Stimulated activated CD4-positive, alpha-beta T cell treated with anti-CD3 and anti-CD28 coated beads, Interleukin-2, amount 100 ng/mL, for 24 hours (primary cell): ENCODE data around the gene CCND1.
"Not testable (repeated sequence)": the region's sequence is repeated elsewhere in the genome, so short reads cannot be mapped to it uniquely, and the experiment has no call there.

Experiments used
- DNase-seq, 2 donors: peaks; one replicate each; pipeline ENCODE4 v3.0.0-alpha.2; 2020

CCND1 gene

DNA sequence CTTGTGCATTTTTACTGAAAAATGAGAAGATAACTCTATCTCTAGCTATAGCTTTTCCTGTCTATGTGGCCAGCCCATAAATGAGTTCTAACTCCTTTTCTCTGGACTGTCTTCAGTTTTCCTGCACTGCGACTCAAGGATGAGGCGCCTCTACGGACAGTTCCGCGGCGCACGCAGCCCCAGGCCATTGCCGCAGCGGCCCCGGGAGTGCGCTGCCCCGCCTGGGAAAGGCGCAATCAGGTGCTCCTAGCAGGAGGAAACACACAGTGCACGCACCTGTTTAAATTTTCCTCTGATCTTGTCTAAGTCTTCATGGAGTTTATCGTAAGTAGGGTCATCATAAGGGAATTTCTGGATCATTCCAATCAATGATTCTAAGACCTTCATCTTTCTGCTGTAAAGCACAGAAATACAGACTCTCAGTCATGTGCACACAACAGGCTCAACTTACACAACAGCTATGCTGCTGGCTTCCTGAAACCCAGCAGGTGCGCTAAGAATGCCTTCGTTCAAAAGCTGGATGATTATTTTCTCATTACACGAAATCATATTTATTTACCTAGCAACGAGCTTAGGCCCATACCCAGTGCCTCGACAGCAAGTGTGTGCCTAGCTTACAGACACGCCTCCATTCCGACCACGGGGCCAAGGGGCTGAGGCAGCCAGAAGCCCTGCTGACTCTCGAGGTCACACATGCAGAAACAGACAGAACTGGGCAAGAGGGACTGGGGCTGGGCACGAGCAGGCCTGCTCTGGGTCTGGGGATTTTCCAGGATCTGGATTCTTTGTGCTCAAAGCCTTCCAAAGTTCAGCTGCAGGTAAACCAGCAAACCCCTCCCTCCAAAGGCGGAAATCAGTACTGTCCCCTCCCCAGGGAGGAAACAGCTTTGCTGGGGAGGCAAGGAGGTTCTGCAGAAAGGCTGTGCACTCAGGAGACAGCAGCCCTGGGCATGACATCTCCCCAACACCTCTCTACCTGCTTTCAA lies 27.0 kb downstream of the CCND1 start:
- no peak for DNase-seq

DNA sequence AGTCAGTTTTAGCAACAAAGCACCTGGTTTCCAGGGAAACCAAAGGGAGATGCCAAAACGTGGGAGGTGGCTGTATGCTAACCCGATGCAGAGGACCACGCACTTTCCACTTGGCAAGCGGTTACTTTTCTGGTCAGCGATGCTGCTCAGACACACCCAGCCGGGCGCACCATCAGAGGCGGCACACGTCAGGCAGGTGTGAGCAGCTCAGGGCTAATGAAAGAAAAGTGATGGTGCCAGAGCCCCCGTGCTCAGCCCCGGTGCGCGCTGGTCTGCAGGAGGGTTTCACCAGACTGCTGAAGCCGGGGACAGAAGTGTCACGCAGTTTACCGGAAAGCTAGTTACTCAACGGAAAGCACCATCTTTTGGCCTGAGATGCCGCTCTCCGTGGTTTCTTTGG lies 28.5 kb downstream of the CCND1 start:
- no peak for DNase-seq

DNA sequence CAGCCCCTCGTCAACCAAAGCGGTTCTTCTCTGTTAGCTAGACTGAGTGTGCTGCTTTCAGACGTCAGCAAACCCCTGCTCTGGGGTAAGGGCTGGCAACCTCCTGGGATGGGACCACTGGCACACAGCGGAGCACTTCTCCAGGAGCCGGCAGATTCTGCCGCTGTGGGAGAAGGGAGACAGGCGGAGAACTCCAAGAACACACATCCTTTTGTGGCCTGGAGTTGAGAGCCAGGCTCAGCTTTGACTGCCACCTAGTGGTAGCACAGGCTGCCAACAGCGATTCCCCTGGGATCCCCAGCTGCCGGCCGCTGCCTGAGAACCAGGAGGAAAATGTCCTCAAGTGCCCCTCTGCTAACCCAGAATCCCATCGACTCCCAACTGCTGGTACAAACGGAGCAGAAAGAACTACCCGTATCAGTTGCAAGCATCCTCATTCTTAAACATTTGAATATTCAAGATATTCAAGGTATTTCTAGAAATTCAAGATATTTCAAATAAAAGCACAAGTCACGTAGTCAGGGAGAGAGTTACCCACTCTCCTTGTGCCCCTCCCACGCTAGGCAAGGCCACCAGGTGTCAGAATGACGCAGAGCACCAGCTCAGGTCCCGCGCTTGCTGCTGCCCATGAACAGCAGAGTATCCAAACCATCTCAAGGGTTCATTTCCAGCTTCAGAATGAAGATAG lies 29.3 kb downstream of the CCND1 start:
- peak; percentile 67 to 71 for DNase-seq

DNA sequence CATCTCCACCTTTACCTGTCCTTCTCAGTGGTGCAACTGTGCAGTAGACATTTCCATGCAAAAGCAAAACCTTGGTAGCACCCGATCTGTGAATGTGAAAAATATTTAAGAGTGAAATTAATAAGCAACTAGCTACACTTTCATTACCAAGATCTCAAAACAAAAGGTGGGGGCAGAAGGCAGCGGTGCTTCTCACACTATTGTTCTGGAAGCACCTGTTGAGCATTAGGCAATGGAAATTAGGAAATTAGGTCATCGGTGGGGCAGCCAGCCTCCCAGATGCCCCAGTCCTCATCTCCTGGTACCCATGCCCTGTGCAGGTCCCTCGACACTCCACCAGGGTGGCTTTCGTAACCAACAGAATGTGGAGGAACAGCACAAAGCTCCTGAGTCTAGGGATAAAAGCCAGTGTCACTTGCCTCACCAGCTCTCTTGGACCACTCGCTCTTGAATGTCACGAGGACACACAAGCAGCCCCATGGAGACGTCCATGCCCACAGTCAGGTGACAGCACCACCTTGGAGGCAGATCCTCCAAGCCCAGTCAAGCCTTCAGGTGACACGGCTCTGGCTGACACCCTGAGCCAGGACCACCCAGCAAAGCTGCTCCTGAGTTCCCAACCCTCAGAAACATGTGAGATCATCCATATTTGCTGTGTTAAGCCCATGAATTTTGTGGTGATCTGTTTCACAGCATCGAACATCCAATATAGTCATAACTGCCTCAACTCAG lies 30.9 kb downstream of the CCND1 start:
- no peak for DNase-seq

DNA sequence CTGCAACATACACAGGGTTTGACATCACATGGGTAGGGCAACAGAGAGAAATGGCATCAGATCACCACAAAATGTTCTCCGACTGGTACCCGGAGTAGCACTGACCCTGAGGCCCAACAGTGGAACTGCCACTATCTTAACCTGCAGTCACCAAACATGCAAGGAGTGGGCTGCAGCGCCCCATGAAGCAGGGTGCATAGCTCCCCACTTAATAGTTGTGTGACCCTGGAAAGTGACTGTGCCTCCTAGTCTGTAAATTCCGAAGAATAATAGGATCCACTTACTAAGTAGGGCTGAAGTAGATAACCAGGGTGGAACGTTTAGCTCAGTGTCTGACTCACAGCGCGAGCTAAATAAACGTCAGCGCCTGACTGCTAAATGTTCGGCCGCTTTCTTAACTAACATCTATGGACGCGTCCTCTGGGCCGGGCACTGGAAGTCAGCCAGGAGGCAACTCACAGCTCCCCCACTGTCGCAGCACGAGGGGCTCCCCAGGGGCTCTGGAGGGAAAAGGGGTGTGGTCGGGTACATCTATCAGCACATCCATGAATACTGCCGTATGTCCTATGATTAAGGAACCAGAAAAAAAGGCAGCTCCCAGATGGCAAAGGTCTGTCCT lies 33.4 kb downstream of the CCND1 start:
- peak; percentile 15 to 40 for DNase-seq

DNA sequence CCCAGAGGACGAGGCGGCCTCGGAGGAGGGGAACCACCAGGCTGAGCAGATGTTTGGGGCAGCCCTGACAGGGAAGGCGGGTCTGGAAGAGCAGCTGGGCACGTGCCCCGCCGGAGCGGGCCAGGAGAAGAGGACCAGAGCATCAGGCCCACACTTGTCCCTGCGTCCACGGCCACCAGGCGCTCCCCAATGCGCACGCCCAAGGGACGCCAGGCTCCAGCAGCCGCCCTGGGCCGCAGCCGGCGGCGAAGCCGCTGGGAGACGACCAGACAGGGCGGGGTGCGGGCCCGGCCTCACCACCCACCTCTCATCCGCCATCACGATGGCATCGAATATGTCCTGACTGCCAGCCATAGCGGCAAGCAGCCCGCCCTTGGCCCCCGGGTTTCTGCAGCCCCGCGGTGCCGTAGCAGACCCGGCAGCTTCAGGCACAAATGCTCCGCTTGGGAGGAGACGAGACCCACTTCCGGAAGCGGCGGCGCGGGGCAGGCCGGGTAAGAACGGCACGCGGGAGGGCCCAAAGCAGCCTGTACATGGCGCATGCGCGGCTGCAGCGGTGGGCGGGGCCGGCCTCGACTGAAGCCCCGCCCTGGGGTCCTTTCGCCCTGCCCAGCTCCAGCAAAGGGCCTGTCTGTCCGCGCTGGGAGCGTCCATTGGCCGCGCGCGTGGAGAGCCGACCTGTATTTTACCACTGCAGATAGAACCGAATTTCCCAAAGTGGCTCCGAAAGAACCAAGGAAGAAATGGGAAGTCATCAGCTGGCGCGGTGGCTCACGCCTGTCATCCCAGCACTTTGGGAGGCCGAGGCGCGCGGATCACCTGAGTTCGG lies 34.1 kb downstream of the CCND1 start, which contains the start of gene LTO1:
Gene LTO1 (minus strand): TSS at position 468 of the 829 bp plus-strand sequence. CDS start 114 bp downstream, at position 354.
- DNase-seq = peak; percentile 96 to 97

DNA sequence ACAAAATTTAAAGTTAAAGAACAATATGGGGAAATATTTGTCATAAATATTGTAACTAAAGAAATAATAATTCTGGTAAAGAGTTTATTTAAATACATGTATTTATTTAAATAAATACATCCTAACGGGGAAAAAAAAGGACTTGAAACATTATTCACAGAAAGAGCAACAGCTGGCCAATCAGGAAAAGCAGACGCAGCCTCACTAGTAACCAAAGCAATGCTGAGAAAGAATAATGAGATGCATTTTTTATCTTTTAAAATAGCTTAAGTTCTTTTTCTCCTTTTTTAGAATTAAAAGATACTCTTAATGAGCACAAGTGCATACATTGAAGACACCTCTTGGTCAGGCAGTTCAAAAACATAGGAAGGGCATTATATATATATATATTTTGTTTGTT lies 36.8 kb downstream of the CCND1 start:
- DNase-seq = no peak

DNA sequence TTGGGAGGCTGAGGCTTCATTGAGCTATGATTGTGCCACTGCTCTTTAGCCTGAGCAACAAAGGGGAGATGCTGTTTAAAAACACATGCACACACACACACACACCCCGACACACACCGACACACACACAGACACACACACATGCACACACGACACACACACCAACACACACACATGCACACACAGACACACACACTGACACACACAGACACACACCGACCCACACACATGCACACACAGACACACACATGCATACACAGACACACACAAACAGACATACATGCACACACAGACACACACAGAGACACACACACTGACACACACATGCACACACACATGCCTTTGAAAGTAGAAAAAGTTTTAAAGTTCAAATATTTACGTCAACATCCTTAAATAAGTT lies 39.7 kb downstream of the CCND1 start:
- no peak for DNase-seq

DNA sequence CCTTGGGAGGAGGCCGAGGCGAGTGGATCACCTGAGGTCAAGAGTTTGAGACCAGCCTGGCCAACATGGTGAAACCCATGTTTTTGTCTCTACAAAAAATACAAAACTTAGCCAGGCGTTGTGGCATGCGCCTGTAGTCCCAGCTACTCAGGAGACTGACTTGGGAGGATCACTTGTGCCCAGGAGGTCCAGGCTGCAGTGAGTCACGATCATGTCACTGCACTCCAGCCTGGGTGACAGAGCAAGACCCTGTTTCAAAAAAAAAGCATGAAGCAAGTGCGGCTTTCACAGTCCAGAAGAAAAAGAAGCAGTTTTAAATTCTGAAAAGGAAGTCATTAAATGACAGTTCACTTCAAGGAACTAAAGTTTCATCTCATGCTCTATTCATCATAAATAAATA lies 41.3 kb downstream of the CCND1 start:
- DNase-seq = no peak

DNA sequence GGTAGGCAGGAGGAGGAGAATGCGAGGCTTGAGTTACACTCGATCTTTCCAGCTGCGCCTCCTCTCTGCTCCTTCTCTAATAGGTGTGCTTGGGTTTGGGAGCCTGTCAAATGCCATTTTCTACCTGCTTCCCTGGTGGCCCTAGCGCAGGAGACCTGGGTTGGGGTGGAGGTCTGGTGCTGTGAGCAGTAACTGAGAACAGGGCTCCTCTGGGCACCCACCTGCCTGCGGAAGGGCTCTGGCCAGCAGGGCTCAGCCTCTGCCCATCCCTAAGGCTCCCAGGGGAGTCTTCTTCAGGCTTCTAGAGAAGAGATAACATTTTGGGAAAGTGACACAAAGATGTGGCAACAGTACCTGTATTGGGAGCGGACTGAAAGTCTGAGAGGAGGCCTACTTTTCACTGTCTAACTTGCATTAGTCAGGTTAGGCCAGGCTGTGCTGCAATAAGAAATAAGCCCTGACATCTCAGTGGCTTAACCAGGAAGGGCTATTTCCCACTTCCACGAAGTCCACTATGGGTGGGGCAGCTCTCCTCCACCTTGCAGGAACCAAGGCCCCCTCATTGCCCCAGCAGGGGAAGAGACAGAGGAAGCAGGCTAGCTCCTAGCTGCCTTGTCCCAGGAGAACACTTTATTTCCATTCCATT lies 41.8 kb downstream of the CCND1 start:
- no peak for DNase-seq

DNA sequence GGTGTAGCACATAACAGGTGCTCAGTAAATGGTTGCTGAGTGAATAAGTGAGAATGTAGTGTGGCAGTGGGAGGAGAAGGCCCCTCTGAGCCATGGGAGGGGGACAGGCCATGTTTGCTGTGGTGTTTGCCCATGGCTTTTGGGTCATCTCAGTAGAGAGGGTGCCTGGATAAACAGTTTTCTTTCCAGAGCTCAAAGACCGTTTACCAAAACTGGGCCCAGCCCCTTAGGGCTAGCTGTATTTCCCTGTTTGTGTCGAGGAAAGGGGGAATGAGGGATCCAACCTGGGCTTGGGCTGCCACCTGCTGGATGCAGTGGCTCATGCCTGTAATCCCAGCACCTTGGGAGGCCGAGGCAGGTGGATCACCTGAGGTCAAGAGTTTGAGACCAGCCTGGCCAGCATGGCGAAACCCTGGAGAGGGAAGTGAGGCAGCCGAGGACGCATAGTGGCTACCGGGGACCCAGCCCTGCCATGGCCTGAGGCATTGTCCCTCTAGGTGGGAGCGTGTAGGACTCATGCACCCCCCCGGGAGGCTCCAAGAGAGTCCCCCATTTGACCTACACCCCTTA lies 42.9 kb downstream of the CCND1 start:
- no peak for DNase-seq

DNA sequence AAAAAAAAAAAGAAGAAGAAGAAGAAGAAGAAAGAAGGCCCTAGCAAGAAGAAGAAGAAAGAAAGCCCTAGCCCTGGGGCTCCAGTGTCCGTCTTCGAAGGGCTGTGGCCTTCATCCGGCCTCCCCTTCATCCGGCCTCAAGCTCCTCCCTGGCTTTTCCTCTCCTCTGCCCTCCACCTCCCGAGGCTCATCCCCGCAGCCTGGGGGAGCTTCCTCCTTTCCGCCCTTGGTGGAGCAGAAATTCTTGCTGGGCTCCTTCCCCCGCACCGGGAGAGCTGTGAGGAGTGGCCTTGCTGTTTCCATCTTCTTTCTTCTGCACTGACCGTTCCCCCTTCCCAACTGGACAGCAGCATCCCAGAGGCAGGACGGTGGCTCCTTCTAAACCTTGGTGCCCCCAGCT lies 43.7 kb downstream of the CCND1 start:
- DNase-seq = no peak

DNA sequence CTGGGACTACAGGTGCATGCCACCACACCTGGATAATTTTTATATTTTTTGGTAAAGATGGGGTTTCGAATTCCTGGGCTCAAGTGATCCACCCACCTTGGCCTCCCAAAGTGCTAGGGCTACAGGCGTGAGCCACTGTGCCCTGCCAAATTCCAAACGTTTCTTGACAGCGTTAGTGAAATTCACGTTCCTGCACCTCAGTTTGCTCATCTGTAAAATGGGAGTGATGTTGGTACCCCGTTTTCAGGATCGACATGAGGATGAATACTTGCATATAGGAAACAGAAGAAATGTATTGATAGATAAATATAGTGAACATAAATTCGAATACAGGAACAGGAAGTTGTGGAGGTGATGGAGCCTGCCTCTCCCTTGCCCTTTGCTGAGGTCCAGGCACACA lies 44.4 kb downstream of the CCND1 start:
- DNase-seq = no peak

DNA sequence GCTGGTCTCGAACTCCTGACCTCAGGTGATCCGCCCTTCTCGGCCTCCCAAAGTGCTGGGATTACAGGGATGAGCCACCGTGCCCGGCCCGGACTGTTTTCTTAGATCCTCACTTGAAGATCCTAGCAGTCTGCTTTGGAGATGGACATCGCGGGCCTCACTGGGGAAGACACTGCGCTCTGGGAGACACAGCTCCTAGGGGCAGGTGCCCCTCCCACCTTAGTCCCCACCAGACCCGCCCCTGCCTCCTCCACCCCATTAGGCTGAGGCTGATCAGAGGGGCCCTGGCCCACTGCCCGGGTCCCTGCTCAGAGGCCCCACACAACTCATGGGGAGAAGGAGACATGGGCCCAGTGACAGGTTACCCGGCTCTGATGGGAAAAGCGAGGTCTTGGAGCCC lies 45.5 kb downstream of the CCND1 start:
- DNase-seq = no peak

DNA sequence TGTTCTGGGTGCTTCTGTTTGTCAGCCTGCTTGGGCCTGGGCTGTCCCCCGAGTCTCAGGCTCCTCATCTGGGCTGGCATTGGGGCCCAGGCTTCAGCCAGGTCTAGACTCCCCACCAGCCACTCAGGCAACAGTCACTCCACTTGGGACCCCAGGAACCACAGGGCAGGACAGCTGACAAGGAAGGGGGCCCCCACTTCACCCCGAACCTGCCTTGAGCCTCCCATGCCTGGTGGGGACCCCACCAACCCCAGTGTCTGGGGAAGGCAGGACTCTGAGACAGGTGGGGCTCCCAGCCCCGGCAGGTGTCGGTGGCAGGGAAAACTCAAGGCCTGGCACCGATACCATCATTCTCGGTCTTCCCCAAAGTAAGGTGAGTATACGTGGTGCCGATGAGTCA lies 45.9 kb downstream of the CCND1 start:
- no peak for DNase-seq

DNA sequence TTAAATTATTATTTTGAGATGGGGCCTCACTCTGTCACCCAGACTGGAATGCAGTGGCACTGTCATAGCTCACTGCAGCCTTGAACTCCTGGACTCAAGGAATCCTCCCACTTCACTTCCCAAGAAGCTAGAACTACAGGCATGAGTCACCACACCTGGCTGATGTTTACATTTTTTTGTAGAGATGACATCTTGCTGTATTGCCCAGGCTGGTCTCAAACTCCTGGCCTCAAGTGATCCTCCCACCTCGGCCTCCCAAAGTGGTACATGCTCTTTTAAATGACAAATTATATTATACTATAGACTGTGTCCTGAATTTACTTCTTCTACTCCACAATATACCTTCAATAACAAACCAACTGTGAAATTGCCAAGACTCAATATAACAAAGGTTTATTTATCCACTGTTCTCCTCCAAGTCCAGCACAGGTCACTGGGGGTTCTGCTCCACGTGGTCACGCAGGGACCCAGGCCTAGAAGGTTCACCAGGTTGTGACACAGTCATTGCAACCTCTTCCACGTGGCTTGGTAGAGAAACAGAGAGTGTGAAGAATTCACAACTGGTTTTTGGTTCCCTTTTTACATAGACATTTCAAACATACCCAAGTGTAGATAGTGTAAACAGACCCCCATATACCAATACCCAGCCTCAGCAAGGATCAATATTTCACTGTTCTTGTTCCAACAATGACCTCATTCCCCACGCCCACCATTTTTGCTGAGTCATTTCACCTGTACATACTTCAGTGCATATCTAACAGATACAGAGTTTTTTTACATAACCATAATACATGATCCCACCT lies 47.2 kb downstream of the CCND1 start:
- not testable (repeated sequence) for DNase-seq

DNA sequence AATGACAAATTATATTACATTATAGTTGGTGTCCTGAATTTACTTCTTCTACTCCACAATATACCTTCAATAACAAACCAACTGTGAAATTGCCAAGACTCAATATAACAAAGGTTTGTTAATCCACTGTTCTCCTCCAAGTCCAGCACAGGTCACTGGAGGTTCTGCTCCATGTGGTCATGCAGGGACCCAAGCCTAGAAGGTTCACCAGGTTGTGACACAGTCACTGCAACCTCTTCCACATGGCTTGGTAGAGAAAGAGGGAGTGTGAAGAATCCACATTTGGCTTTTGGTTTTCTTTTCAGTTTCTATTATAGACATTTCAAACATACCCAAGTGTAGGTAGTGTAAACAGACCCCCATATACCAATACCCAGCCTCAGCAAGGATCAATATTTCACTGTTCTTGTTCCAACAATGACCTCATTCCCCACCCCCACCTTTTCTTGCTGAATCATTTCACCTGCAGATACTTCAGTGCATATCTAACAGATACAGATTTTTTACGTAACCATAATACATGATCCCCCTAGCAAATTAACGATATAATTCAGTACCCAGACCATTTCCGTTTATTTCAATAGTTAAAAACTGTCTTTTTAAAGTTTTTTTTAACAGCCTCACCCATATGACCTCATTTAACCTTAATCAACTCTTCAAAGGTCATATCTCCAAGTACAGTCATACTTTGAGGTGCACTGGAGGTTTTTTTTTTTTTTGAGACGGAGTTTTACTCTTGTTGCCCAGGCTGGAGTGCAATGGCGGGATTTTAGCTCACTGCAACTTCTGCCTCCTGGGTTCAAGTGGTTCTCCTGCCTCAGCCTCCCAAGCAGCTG lies 48.7 kb downstream of the CCND1 start:
- DNase-seq = no peak

DNA sequence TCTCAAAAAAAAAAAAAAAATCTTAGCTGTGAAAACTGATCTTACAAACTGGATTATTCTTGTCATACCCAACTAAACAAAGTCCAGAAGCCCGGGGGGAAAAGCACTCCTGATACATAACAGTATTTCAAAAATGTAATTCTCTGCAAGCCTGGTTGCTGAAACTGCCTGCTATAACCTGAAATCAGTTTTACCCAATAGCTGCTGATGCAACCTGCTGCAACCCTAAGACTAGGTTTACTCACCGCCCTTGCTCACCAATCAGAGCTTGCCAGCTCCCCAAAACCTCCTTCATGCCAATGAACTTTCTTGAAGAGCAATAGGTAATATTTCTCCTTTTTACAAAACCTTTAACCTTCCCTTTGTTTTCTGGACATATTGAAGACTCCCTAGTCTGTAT lies 50.5 kb downstream of the CCND1 start:
- no peak for DNase-seq

DNA sequence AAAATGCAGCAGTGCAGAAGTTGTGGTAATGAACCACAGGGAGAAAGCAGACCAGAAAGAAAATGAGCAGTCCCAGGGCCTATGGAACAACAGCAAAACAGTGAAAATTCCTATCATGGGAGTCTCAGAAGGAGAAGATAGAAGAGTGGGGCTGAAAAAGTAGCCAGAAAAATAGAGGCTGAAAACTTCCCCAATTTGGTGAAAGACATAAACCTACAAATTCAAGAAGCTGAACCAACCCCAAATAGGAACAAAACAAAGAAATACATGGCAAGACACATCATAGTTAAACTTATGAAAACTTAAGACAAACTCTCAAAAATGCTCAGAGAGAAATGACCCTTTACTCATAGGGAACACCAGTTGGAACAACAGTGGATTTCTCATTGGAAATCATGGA lies 51.5 kb downstream of the CCND1 start:
- DNase-seq = no peak
